Middle frontal gyrus (tissue), 1 donor: Measurements from ENCODE around the gene FOXP2.

Experiments
- DNase-seq: peaks from one replicate; pipeline ENCODE4 v3.0.0-alpha.2; 2015; ENCODE audit warnings: low spot score; ENCODE audit errors: extremely low spot score

Gene FOXP2

DNA sequence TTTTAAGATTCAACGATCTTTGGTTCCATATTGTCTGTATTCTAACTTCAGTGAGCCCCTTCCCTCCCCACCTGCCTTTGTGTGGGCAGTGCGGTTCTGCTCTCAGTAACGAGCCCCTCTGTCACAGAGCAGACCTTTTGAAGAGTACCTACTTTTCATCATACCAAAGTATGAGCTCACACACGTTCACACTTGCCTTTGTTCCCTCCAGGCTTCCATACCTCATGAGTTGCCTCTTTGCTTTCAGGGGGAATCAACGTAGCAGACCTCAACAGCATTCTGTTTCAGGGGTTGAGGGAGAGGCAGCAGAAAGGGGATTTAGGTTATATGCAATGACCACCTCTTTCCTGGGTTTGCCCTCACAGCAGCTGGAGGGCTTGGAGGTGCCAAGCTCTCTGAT is 295.9 kb downstream of the FOXP2 start:
- no peak for DNase-seq

DNA sequence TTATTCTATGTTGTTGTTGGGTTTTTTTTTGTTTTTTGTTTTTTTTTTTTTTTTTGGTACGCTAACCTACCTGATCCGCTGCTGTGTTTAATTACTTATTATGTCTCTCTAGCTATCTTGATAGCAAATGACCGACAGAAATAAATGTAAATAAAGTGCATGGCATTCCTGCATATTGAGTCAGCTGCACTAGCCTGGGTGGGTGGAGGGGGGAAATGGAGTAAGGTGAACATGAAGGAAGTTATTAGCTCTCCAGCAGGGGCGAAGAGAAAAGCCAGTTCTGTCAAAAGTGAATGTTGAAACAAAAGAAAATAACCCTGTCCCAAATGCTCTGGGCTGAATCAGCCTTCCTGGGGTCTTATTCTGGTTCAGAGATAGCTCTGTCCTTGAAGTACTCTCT is 296.6 kb downstream of the FOXP2 start:
- no peak for DNase-seq

DNA sequence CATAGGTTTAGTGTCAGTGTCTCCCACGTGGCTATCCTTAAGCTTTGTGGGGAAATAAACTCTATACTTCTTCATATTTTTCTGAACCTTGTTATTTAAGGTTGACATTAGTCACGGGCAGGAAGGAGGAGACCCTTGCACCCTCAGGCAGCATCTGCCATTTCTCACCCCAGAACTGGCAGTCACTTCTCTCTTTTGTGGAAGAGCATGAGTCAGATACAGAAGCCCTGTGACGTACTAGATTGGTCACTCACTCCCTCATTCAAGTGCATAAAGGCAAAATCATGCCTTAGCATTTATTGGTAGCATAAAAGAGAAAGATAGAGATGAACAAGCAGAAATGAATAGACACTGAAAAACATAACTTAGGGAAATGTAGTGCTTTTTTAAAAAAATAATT is 301.3 kb downstream of the FOXP2 start:
- no peak for DNase-seq

DNA sequence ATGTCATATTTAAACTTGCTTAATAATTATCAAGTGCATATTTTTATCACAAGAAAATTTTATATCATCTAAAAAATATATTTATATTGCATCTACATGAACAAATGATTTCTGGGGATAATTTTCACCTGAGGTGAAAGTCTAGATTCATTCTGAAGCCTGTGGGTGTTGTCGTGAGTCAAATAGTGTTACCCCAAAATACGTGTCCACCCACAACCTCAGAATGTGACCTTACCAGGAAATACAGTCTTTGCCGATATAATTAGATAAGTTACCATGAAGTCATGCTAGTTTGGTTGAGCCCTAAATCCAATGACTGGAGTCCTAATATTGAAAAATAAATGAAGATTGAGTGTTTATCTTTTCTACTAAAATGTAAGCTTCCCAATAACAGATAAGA is 304.2 kb downstream of the FOXP2 start:
- DNase-seq, result no peak

DNA sequence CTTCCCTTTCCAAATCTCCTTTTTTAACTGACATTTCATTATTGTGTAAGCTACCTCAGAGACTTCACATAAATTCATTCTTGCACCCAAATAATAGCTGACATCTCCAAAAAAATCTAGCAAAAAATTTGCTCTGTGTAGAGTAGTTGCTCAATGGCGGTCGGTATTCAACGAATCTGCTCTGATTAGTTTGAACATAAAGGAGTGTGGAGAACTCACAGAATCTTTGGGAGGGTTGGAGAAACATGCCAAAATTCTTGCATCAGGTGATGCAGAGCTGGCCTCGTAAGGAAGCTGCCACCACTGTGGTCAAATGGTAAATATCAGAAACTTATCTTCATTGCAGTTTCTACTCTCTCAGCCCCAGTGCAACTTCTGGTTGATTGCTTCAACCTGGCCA is 306.1 kb downstream of the FOXP2 start:
- DNase-seq, result no peak

DNA sequence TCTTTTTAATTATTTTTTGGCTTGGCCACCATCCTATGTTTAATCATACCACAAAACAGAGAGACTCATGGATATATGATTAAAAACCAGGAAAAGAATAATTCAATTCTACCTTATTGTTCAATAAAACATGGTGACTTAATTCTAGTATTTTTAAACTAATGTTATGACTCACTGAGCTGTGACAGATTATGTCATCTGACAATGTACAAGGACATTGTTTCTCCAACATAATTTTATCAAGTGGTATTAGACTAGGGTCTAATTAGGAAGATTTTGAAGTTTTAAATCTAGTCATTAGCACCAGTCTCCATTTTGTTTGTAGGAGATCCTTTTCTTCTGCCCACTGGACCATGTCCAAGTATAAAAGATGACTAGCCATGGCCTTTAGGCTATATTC is 307.9 kb downstream of the FOXP2 start:
- no peak for DNase-seq

DNA sequence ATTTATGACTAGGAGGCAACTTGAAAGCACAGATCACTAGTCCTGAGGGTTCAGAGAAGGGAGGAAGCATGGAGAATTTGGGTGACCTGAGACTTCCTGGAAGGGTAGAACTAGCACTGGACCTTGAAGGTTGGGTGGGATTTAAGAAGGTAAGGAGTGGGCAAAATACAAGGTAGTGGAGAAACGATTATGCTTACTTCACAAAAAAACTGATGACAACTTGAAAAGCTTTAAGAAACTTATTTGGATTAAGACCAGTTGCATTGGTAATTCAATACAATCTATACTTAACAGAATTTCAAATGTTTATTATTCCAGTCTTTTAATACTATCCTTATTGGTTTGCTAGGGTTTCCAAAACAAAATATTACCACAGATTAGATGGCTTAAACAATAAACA is 308.7 kb downstream of the FOXP2 start:
- no peak for DNase-seq

DNA sequence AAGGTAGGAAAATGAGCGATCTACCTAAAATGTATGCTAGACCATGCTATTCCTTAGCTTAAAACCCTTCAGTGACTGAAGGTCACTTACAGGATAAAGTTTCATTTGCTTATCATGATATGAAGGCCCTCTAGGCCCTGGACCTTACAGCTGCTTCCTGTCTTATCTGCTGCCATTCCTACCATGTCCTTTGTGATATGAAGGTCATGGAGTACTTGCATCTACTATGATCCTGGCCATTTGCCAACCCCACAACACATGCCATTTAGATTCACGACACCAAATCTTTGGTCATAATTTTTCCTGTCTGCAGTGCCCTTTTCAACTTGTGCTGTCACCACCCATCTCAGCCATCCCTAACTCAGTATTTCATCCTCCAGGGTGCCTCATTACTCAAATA is 325.5 kb downstream of the FOXP2 start:
- no peak for DNase-seq

DNA sequence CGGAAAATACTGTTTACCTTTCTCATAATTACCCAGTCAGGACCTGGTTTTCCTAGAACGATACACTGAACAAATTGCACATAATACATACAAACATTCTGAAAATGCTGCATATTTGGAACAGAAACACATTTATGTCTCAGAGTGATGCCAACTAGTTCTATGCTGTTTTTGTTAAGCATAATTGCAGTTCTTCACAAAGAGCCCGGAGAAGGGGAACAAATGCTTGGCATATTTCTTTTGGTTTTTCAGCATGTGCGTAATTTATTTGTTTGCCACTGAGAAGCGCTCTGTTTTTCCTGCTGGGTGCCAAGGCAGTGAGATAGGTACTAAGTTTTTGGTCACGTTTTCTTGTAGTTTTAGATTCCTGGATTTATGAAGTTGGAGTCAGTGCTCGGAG is 326.3 kb downstream of the FOXP2 start:
- DNase-seq, result no peak

DNA sequence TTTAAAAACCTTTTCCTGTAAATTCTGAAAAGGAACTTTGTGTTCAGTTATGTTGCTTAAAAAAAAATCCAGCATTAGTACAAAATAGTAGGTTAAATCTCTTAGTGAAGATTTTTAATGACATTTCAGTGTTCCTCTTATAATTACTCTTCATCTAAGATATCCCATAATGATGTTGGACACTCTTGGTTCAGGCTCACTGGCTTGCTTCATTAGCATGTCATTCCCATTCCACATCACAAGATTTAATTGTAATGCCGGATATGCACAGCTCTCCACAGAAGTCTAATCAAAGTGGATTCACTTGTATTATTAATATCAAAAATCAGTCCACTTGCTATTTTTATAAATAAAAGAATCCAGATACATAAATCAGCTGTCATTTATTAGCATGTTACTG is 327.3 kb downstream of the FOXP2 start:
- DNase-seq, result no peak
